NCI-H2227 (cell line): Measurements from ENCODE around the gene VWF.
A peak's percentile ranks its signal among the peaks of the same experiment; 100 is the strongest.

ENCODE experiments used
- DNase-seq: peaks from one replicate; lab custom pipeline; 2025; ENCODE audit not compliant: unreplicated experiment; lab: John Stamatoyannopoulos, UW

VWF gene

GRCh38 chr12:5965950-5966383, 158.5 kb downstream of the VWF start:
- DNase-seq: peak; percentile 64

GRCh38 chr12:5964913-5965900, 159.3 kb downstream of the VWF start:
- no peak for DNase-seq

- no peak for DNase-seq
Observed at GRCh38 chr12:5963515-5963914, 161.0 kb downstream of the VWF start.

GRCh38 chr12:5960783-5961182, 163.7 kb downstream of the VWF start:
- DNase-seq: no peak

- no peak for DNase-seq
Observed at GRCh38 chr12:5956987-5957386, 167.5 kb downstream of the VWF start.

- no peak for DNase-seq
Observed at GRCh38 chr12:5954661-5955060, 169.8 kb downstream of the VWF start.

- no peak for DNase-seq
Observed at GRCh38 chr12:5953835-5954586, 170.5 kb downstream of the VWF start.

GRCh38 chr12:5952031-5952430, 172.4 kb downstream of the VWF start:
- DNase-seq: no peak

- no peak for DNase-seq
Observed at GRCh38 chr12:5948696-5949095, 175.8 kb downstream of the VWF start.

GRCh38 chr12:5947006-5947405, 177.5 kb downstream of the VWF start:
- no peak for DNase-seq

GRCh38 chr12:5946388-5946787, 178.1 kb downstream of the VWF start:
- no peak for DNase-seq

- peak; percentile 74 for DNase-seq
Observed at GRCh38 chr12:5945071-5946008, 179.1 kb downstream of the VWF start, which contains the start of gene ANO2. Gene ANO2 (minus strand): TSS chr12:5945259. CDS start chr12:5945217, 42 bp downstream.

- peak; percentile 25 for DNase-seq
Observed at GRCh38 chr12:5944688-5945070, 179.8 kb downstream of the VWF start.

- DNase-seq: no peak
Observed at GRCh38 chr12:5944053-5944452, 180.4 kb downstream of the VWF start.

GRCh38 chr12:5941907-5942306, 182.6 kb downstream of the VWF start:
- DNase-seq: no peak

- no peak for DNase-seq
Observed at GRCh38 chr12:5927732-5928516, 196.5 kb downstream of the VWF start.

GRCh38 chr12:5925646-5926045, 198.8 kb downstream of the VWF start:
- DNase-seq: no peak

- DNase-seq: no peak
Observed at GRCh38 chr12:5924342-5924741, 200.1 kb downstream of the VWF start.

- DNase-seq: no peak
Observed at GRCh38 chr12:5923751-5924150, 200.7 kb downstream of the VWF start.

- DNase-seq: no peak
Observed at GRCh38 chr12:5923043-5923605, 201.3 kb downstream of the VWF start.
